Bronchial epithelial cell (primary cell): Measurements from ENCODE around the gene PRDX5. TPM values are rescaled to one million over a fixed set of nuclear protein-coding genes. Genes with fewer than 3 reads are reported as not detected.

ENCODE experiments used
- DNase-seq: peaks from one replicate; pipeline ENCODE4 v3.0.0-alpha.2; 2010; ENCODE audit warnings: low read depth
- FAIRE-seq: peaks from 2 replicates; lab custom pipeline; 2011; peaks lifted over from hg19 to GRCh38; lab: Jason Lieb, UNC
- H3K27me3 ChIP-seq: 2 replicates; pipeline ENCODE4 v1.5.1; 2011; ENCODE audit warnings: low read length; ENCODE audit not compliant: control insufficient read depth, insufficient read depth
- H3K36me3 ChIP-seq: 2 replicates; pipeline ENCODE4 v1.5.1; 2011; ENCODE audit warnings: low read length; ENCODE audit not compliant: control insufficient read depth, insufficient read depth
- H3K4me3 ChIP-seq: 2 replicates; pipeline ENCODE4 v1.5.1; 2011; ENCODE audit warnings: mild to moderate bottlenecking, low read depth, low read length, control low read depth
- CTCF ChIP-seq: IDR thresholded peaks from 2 replicates; pipeline ENCODE4 v1.5.1; 2011; ENCODE audit warnings: mild to moderate bottlenecking, moderate library complexity, low read length, control low read depth, inconsistent platforms; ENCODE audit not compliant: insufficient read depth, severe bottlenecking
- total RNA-seq: library from RNA; depleted of rRNA; stranded (reverse); fragments of >200 nt; gene quantifications from 2 replicates; pipeline ENCODE4 v1.2.1, GENCODE V29; 2014

PRDX5 gene
- total RNA-seq, 1 donor from 2014 or later = 649 TPM

- Histone ChIP-seq H3K4me3 (no peak overlapping the region), H3K36me3 (peaks cover 10% of the 10 kb centered on the region), H3K27me3 (no peaks in the 10 kb centered on the region)
- TF ChIP-seq CTCF = no peak
- FAIRE-seq (no peak), DNase-seq (peak; percentile 88)
These were observed 41.1 kb upstream of the PRDX5 start for GRCh38 chr11:64276653-64277431.

GRCh38 chr11:64278576-64279190 is 39.2 kb upstream of the PRDX5 start:
- FAIRE-seq = no peak
- no peak for DNase-seq
- H3K36me3 ChIP-seq = peaks cover 16% of the 10 kb centered on the region

GRCh38 chr11:64281957-64282770 is 35.8 kb upstream of the PRDX5 start:
- no peak for TF ChIP-seq CTCF
- H3K4me3 ChIP-seq = no peak overlapping the region
- H3K27me3 ChIP-seq = no peaks in the 10 kb centered on the region
- peaks cover 9% of the 10 kb centered on the region for H3K36me3 ChIP-seq
- FAIRE-seq (peak; percentile 50), DNase-seq (no peak)

More at GRCh38 chr11:64278576-64279190, 39.2 kb upstream of the PRDX5 start:
- no peaks in the 10 kb centered on the region for H3K27me3 ChIP-seq
- TF ChIP-seq CTCF = no peak
- no peak overlapping the region for H3K4me3 ChIP-seq

- H3K27me3 ChIP-seq = no peaks in the 10 kb centered on the region
- DNase-seq (no peak), FAIRE-seq (no peak)
- H3K4me3 ChIP-seq = no peak overlapping the region
- no peak for TF ChIP-seq CTCF
- peaks cover 9% of the 10 kb centered on the region for H3K36me3 ChIP-seq
These were observed 34.8 kb upstream of the PRDX5 start for GRCh38 chr11:64283092-64283491.

GRCh38 chr11:64284048-64284961 is 33.6 kb upstream of the PRDX5 start, which contains the start of gene BAD:
Gene BAD (minus strand): TSS chr11:64284665. CDS start chr11:64284368, 297 bp downstream.
- peak; percentile 40 for FAIRE-seq
- no peaks in the 10 kb centered on the region for H3K27me3 ChIP-seq
- H3K36me3 ChIP-seq = peaks cover 6% of the 10 kb centered on the region
- no peak for TF ChIP-seq CTCF
- peak; percentile 76 for DNase-seq
- H3K4me3 ChIP-seq = peak within 1 kb of the TSS; percentile 72
